SU-DHL-6 (cell line): ENCODE data around the gene GRID1.

ENCODE experiments used
- H2AFZ ChIP-seq: fragments of 200-600 bp; sonication (generic); 2 replicates; pipeline ENCODE4 v1.6.1; 2014; ENCODE audit warnings: low read depth, mild to moderate bottlenecking, moderate library complexity, mixed read lengths, antibody characterized with exemption, low read length; ENCODE audit not compliant: severe bottlenecking
- H3F3A ChIP-seq: fragments of 200-600 bp; shearing (Covaris generic); 2 replicates; pipeline ENCODE4 v1.6.0; 2016; ENCODE audit warnings: antibody characterized with exemption, mild to moderate bottlenecking; ENCODE audit not compliant: insufficient read depth
- H3K27ac ChIP-seq: fragments of 200-600 bp; sonication (generic); 2 replicates; pipeline ENCODE4 v1.5.1; 2016; ENCODE audit warnings: low read depth, mild to moderate bottlenecking, low read length, moderate library complexity, mixed read lengths
- H3K27me3 ChIP-seq: fragments of 200-600 bp; sonication (generic), shearing (Covaris generic); 2 replicates; pipeline ENCODE4 v1.6.0; 2014; ENCODE audit warnings: mild to moderate bottlenecking, low read length
- H3K36me3 ChIP-seq: fragments of 200-600 bp; sonication (generic); 2 replicates; pipeline ENCODE4 v1.6.1; 2014; ENCODE audit warnings: mild to moderate bottlenecking, low read length, mixed read lengths
- H3K4me2 ChIP-seq: fragments of 300-600, 200-600 bp; shearing (Covaris generic), sonication (generic); 2 replicates; pipeline ENCODE4 v1.6.0; 2014; ENCODE audit warnings: low read length, low read depth, mild to moderate bottlenecking; ENCODE audit not compliant: poor library complexity, severe bottlenecking
- H3K4me3 ChIP-seq: fragments of 200-600 bp; sonication (generic); 2 replicates; pipeline ENCODE4 v1.5.1; 2014; ENCODE audit warnings: antibody characterized with exemption, low read length, mild to moderate bottlenecking, mixed read lengths; ENCODE audit not compliant: insufficient read depth, poor library complexity, severe bottlenecking
- H3K79me2 ChIP-seq: fragments of 200-600 bp; sonication (generic); 2 replicates; pipeline ENCODE4 v1.6.1; 2014; ENCODE audit warnings: mild to moderate bottlenecking, low read length, moderate library complexity; ENCODE audit not compliant: insufficient read depth
- H3K9ac ChIP-seq: fragments of 200-600 bp; sonication (generic); 2 replicates; pipeline ENCODE4 v1.7.0; 2014; ENCODE audit warnings: mild to moderate bottlenecking, low read length
- H3K9me2 ChIP-seq: fragments of 200-600 bp; sonication (generic); replicated peaks from 2 replicates; pipeline ENCODE4 v1.6.1; 2014; ENCODE audit warnings: low read length; ENCODE audit not compliant: insufficient read depth
- H3K9me3 ChIP-seq: fragments of 200-600 bp; sonication (generic); 2 replicates; pipeline ENCODE4 v1.6.1; 2014; ENCODE audit warnings: low read length, mixed read lengths; ENCODE audit not compliant: insufficient read depth
- H4K20me1 ChIP-seq: fragments of 200-600 bp; sonication (generic); 2 replicates; pipeline ENCODE4 v1.6.1; 2014; ENCODE audit warnings: low read depth, mild to moderate bottlenecking, antibody characterized with exemption, low read length, moderate library complexity, mixed read lengths
- CTCF ChIP-seq: fragments of 200-600 bp; sonication (generic); IDR thresholded peaks from one replicate; pipeline ENCODE4 v1.5.1; 2017; ENCODE audit warnings: antibody characterized with exemption, mild to moderate bottlenecking, low read length, moderate library complexity; ENCODE audit not compliant: insufficient read depth, poor library complexity, severe bottlenecking
- EZH2phosphoT487 ChIP-seq: fragments of 200-600 bp; sonication (generic), shearing (Covaris generic); conservative IDR thresholded peaks from 2 replicates; pipeline ENCODE4 v1.6.1; 2018; ENCODE audit warnings: mild to moderate bottlenecking, antibody characterized with exemption, low read length, moderate library complexity, mixed read lengths

The GRID1 gene

GRCh38 chr10:86045896-86046295, 320.7 kb downstream of the GRID1 start:
- no peak for TF ChIP-seq CTCF
- no peak for TF ChIP-seq EZH2phosphoT487
- no peaks in the 10 kb centered on the region for H4K20me1 ChIP-seq
- H3K4me3 ChIP-seq = no peak overlapping the region
- no peaks in the 10 kb centered on the region for H3K79me2 ChIP-seq
- H3K9me3 ChIP-seq = no peaks in the 10 kb centered on the region
- H3K27ac ChIP-seq = no peak overlapping the region
- no peak overlapping the region for H3K9ac ChIP-seq
- H3K27me3 ChIP-seq = no peaks in the 10 kb centered on the region
- no peaks in the 10 kb centered on the region for H3K9me2 ChIP-seq
- no peaks in the 10 kb centered on the region for H3K36me3 ChIP-seq
- H3F3A ChIP-seq = no peaks in the 10 kb centered on the region
- H2AFZ ChIP-seq = no peak overlapping the region
- H3K4me2 ChIP-seq = no peak overlapping the region

GRCh38 chr10:86044029-86044428, 322.6 kb downstream of the GRID1 start:
- H4K20me1 ChIP-seq = no peaks in the 10 kb centered on the region
- H3K9me2 ChIP-seq = no peaks in the 10 kb centered on the region
- no peaks in the 10 kb centered on the region for H3K27me3 ChIP-seq
- no peak for TF ChIP-seq CTCF
- no peak for TF ChIP-seq EZH2phosphoT487
- H3K36me3 ChIP-seq = no peaks in the 10 kb centered on the region
- no peak overlapping the region for H3K27ac ChIP-seq
- H3K9me3 ChIP-seq = no peaks in the 10 kb centered on the region
- no peaks in the 10 kb centered on the region for H3K79me2 ChIP-seq
- H3K4me3 ChIP-seq = no peak overlapping the region
- H3K4me2 ChIP-seq = no peak overlapping the region
- no peak overlapping the region for H2AFZ ChIP-seq
- no peaks in the 10 kb centered on the region for H3F3A ChIP-seq
- no peak overlapping the region for H3K9ac ChIP-seq

- H3F3A ChIP-seq = no peaks in the 10 kb centered on the region
- H3K9me3 ChIP-seq = no peaks in the 10 kb centered on the region
These were observed 323.4 kb downstream of the GRID1 start for GRCh38 chr10:86043236-86043635.

More at GRCh38 chr10:86043236-86043635, 323.4 kb downstream of the GRID1 start:
- Histone ChIP-seq H2AFZ (no peak overlapping the region), H3K9me2 (no peaks in the 10 kb centered on the region), H3K4me3 (no peak overlapping the region), H3K27me3 (no peaks in the 10 kb centered on the region), H4K20me1 (no peaks in the 10 kb centered on the region), H3K79me2 (no peaks in the 10 kb centered on the region), H3K9ac (no peak overlapping the region), H3K4me2 (no peak overlapping the region), H3K27ac (no peak overlapping the region), H3K36me3 (no peaks in the 10 kb centered on the region)
- TF ChIP-seq EZH2phosphoT487 = no peak
- TF ChIP-seq CTCF = no peak
